ENCODE results near the gene EHMT2. TPM values are rescaled to one million over a fixed set of nuclear protein-coding genes. Genes with fewer than 3 reads are reported as not detected.

The EHMT2 gene
- total and polyA plus RNA-seq, 2 of the 8 experiments (the other 6 are each of a cell fraction or from before 2014, with no cell fraction given), result 125 to 177 TPM

- TF ChIP-seq CHD7 (IDR thresholded peaks at IDR 0.05; ENCODE audit: insufficient replicate concordance, low read length), result no peak
- no peak for TF ChIP-seq JUN (IDR thresholded peaks at IDR 0.05; ENCODE audit: low read depth, low read length)
- TF ChIP-seq POLR2AphosphoS5 (IDR thresholded peaks at IDR 0.05; ENCODE audit: low read depth, low read length), result no peak
- no peak for TF ChIP-seq BRCA1 (IDR thresholded peaks at IDR 0.05; ENCODE audit: low read depth, low read length)
- TF ChIP-seq SAP30 (IDR thresholded peaks at IDR 0.05; ENCODE audit: insufficient read depth, insufficient replicate concordance, low read length), result no peak
- TF ChIP-seq SP4 (IDR thresholded peaks at IDR 0.05; ENCODE audit: low read length), result no peak
- TF ChIP-seq NRF1 (IDR thresholded peaks at IDR 0.05; ENCODE audit: low read depth, low read length), result no peak
- no peak for TF ChIP-seq CTCF (IDR thresholded peaks at IDR 0.05; ENCODE audit: control extremely low read depth in 1 of 3, insufficient read depth in 1 of 3, low read depth in 1 of 3, low read length in 3 of 3)
- no peak for TF ChIP-seq MAFK (IDR thresholded peaks at IDR 0.05; ENCODE audit: low read depth, low read length)
- TF ChIP-seq POU5F1 (IDR thresholded peaks at IDR 0.05; ENCODE audit: low read depth, low read length), result no peak
These were observed 28.2 kb downstream of the EHMT2 start (continued) for GRCh38 chr6:31869343-31869742.

All from H1 (cell line).